Hepatocyte (in vitro differentiated cells): ENCODE data around the gene NCR1. TPM values are rescaled to one million over a fixed set of nuclear protein-coding genes. Genes with fewer than 3 reads are reported as not detected.
"Not testable (repeated sequence)": the region's sequence is repeated elsewhere in the genome, so short reads cannot be mapped to it uniquely, and the experiment has no call there.

Experiments used
- DNase-seq: peaks from one replicate; pipeline ENCODE4 v3.0.0-alpha.2; 2016; ENCODE audit warnings: low spot score
- H2AFZ ChIP-seq: fragments of 200-600 bp; sonication (generic); 2 replicates; pipeline ENCODE4 v1.6.0; 2016; ENCODE audit warnings: antibody characterized with exemption, mild to moderate bottlenecking
- H3K27ac ChIP-seq: fragments of 200-600 bp; sonication (generic); 2 replicates; pipeline ENCODE4 v1.5.1; 2016; ENCODE audit warnings: mild to moderate bottlenecking
- H3K27me3 ChIP-seq: fragments of 200-600 bp; sonication (generic); 2 replicates; pipeline ENCODE4 v1.6.1; 2016
- H3K36me3 ChIP-seq: fragments of 200-600 bp; sonication (generic); replicated peaks from 2 replicates; pipeline ENCODE4 v1.5.1; 2016; ENCODE audit warnings: low read depth; ENCODE audit not compliant: insufficient read depth
- H3K4me1 ChIP-seq: fragments of 200-600 bp; sonication (generic); 2 replicates; pipeline ENCODE4 v1.5.1; 2016; ENCODE audit warnings: mild to moderate bottlenecking, moderate library complexity; ENCODE audit not compliant: insufficient read depth
- H3K4me2 ChIP-seq: fragments of 200-600 bp; sonication (generic); 2 replicates; pipeline ENCODE4 v1.6.0; 2016
- H3K4me3 ChIP-seq: fragments of 200-600 bp; sonication (generic); 2 replicates; pipeline ENCODE4 v1.5.1; 2016; ENCODE audit warnings: mild to moderate bottlenecking
- H3K79me2 ChIP-seq: fragments of 200-600 bp; sonication (generic); 2 replicates; pipeline ENCODE4 v1.6.0; 2017; ENCODE audit warnings: mild to moderate bottlenecking
- H3K9me2 ChIP-seq: fragments of 200-600 bp; sonication (generic); replicated peaks from 2 replicates; pipeline ENCODE4 v1.6.0; 2017; ENCODE audit warnings: mild to moderate bottlenecking; ENCODE audit not compliant: insufficient read depth
- H3K9me3 ChIP-seq: fragments of 200-600 bp; sonication (generic); 2 replicates; pipeline ENCODE4 v1.5.1; 2016; ENCODE audit warnings: low read depth, mild to moderate bottlenecking
- H4K20me1 ChIP-seq: fragments of 200-600 bp; sonication (generic); 2 replicates; pipeline ENCODE4 v1.6.0; 2016; ENCODE audit warnings: mild to moderate bottlenecking; ENCODE audit not compliant: insufficient read depth, poor library complexity, severe bottlenecking
- CTCF ChIP-seq: fragments of 200-600 bp; sonication (generic); IDR thresholded peaks from 2 replicates; pipeline ENCODE4 v1.5.1; 2016; ENCODE audit warnings: antibody characterized with exemption, mild to moderate bottlenecking; ENCODE audit not compliant: poor library complexity
- EZH2 ChIP-seq: fragments of 200-600 bp; sonication (generic); IDR thresholded peaks from 2 replicates; pipeline ENCODE4 v1.6.1; 2016; ENCODE audit warnings: antibody characterized with exemption, mild to moderate bottlenecking, borderline replicate concordance
- EZH2phosphoT487 ChIP-seq: fragments of 200-600 bp; sonication (generic); IDR thresholded peaks from one replicate; pipeline ENCODE4 v1.6.1; 2018; ENCODE audit warnings: antibody characterized with exemption, mild to moderate bottlenecking, low read depth, moderate library complexity; ENCODE audit not compliant: unreplicated experiment, severe bottlenecking
- WGBS: methylation state at CpG from one replicate; pipeline ENCODE4 v1.1.6; 2016; ENCODE audit warnings: low lambda C conversion rate; ENCODE audit errors: missing lambda C conversion rate; 5-methylcytosine and 5-hydroxymethylcytosine counted together
- polyA plus RNA-seq: library from polyadenylated mRNA; unstranded; fragments of >200 nt; fragmentation: Nextera tagmentation; extraction: Ambion mirVana; gene quantifications from 2 replicates; pipeline ENCODE4 v1.2.1, GENCODE V29; 2016
- total RNA-seq: library from RNA; depleted of rRNA; stranded (reverse); fragments of >200 nt; gene quantifications from 2 replicates; pipeline ENCODE4 v1.2.3, GENCODE V29; 2014

Gene NCR1
- total and polyA plus RNA-seq, 2 experiments from 2014 or later: not detected

GRCh38 chr19:54893406-54893805 lies 12.5 kb upstream of the NCR1 start:
- WGBS: 27% methylated on average over 7 of the region's 7 CpGs
- H3K79me2 ChIP-seq: no peaks in the 10 kb centered on the region
- no peaks in the 10 kb centered on the region for H3K4me1 ChIP-seq
- no peaks in the 10 kb centered on the region for H3K36me3 ChIP-seq
- no peaks in the 10 kb centered on the region for H4K20me1 ChIP-seq
- H2AFZ ChIP-seq: no peak overlapping the region
- no peak for TF ChIP-seq CTCF
- TF ChIP-seq EZH2: no peak
- no peak for TF ChIP-seq EZH2phosphoT487
- no peak overlapping the region for H3K27ac ChIP-seq
- no peak overlapping the region for H3K4me3 ChIP-seq
- DNase-seq: no peak
- no peak overlapping the region for H3K4me2 ChIP-seq
- H3K27me3 ChIP-seq: no peaks in the 10 kb centered on the region
- H3K9me3 ChIP-seq: no peaks in the 10 kb centered on the region
- no peaks in the 10 kb centered on the region for H3K9me2 ChIP-seq

- not testable (repeated sequence) for H2AFZ ChIP-seq, H3K27me3 ChIP-seq, H3K4me1 ChIP-seq, H3K79me2 ChIP-seq, H3K4me2 ChIP-seq, DNase-seq, H3K9me2 ChIP-seq, H3K4me3 ChIP-seq, H3K9me3 ChIP-seq, H4K20me1 ChIP-seq, H3K27ac ChIP-seq, H3K36me3 ChIP-seq
- 85% methylated on average over 15 of the region's 16 CpGs for WGBS
These were observed 11.8 kb upstream of the NCR1 start for GRCh38 chr19:54894106-54894505.

GRCh38 chr19:54896036-54896435 lies 9.9 kb upstream of the NCR1 start:
- TF ChIP-seq CTCF: no peak
- no peak for TF ChIP-seq EZH2
- TF ChIP-seq EZH2phosphoT487: no peak
- 75% methylated on average over 2 of the region's 2 CpGs for WGBS
- DNase-seq: no peak

DNA sequence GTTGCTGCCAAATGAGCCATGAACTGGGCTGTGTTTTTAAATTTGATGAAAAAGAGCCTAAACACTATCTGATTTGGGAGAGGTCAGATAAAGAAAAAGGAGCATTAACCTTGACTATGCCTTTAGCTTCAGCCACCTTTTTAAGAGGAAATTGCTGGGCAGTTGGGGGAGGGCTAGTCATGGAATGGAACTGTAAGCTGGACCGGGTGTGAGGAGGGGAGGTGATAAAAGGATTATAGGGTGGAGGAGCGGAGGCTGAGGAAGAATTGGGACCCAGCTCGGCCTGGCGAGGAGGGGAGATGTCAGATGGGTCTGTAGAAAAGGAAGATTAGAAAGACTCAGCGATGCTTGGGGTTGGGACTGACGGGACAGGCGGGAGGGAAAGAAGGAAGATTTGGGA lies 7.3 kb upstream of the NCR1 start:
- 49% methylated on average over 7 of the region's 7 CpGs for WGBS
- H4K20me1 ChIP-seq, H3K4me3 ChIP-seq, H3K9me3 ChIP-seq, H3K79me2 ChIP-seq, H3K4me1 ChIP-seq, H3K4me2 ChIP-seq, H3K36me3 ChIP-seq, H2AFZ ChIP-seq, H3K9me2 ChIP-seq, DNase-seq, H3K27me3 ChIP-seq, H3K27ac ChIP-seq: not testable (repeated sequence)

More at GRCh38 chr19:54896036-54896435, 9.9 kb upstream of the NCR1 start:
- H3K79me2 ChIP-seq: no peaks in the 10 kb centered on the region
- H3K36me3 ChIP-seq: no peaks in the 10 kb centered on the region
- no peak overlapping the region for H3K4me3 ChIP-seq
- no peaks in the 10 kb centered on the region for H3K4me1 ChIP-seq
- H3K9me2 ChIP-seq: no peaks in the 10 kb centered on the region
- no peaks in the 10 kb centered on the region for H3K9me3 ChIP-seq
- H2AFZ ChIP-seq: no peak overlapping the region
- no peaks in the 10 kb centered on the region for H3K27me3 ChIP-seq
- H3K27ac ChIP-seq: no peak overlapping the region
- no peak overlapping the region for H3K4me2 ChIP-seq
- H4K20me1 ChIP-seq: no peaks in the 10 kb centered on the region

- H3K9me3 ChIP-seq, H3K4me2 ChIP-seq, H3K79me2 ChIP-seq, H3K9me2 ChIP-seq, H4K20me1 ChIP-seq, H3K4me3 ChIP-seq, H3K36me3 ChIP-seq, H3K27ac ChIP-seq, DNase-seq, H3K27me3 ChIP-seq, H3K4me1 ChIP-seq, H2AFZ ChIP-seq: not testable (repeated sequence)
- 85% methylated on average over 9 of the region's 9 CpGs for WGBS
These were observed 6.3 kb upstream of the NCR1 start for GRCh38 chr19:54899646-54900045.

- H3K27me3 ChIP-seq, H3K27ac ChIP-seq, H3K79me2 ChIP-seq, H3K9me2 ChIP-seq, H3K4me3 ChIP-seq, H3K4me2 ChIP-seq, H3K4me1 ChIP-seq, H3K9me3 ChIP-seq, DNase-seq, H2AFZ ChIP-seq, H4K20me1 ChIP-seq, H3K36me3 ChIP-seq: not testable (repeated sequence)
- 83% methylated on average over 8 of the region's 8 CpGs for WGBS
These were observed 4.8 kb upstream of the NCR1 start for GRCh38 chr19:54901153-54901552.
